ENCODE measurements around the gene NCOA5. TPM values are rescaled to one million over a fixed set of nuclear protein-coding genes. Genes with fewer than 3 reads are reported as not detected.

NCOA5 gene
- total RNA-seq, 1 experiment from 2014 or later, result 34.4 TPM

Other genes starting within 250 kb of the NCOA5 start
- gene ACOT8, start 232.6 kb downstream of the NCOA5 start, total RNA-seq (2022), result 37.9 and 39.9 TPM in 2 replicates
- 5.2 and 6.1 TPM in 2 replicates for gene ZSWIM3, start 232.3 kb downstream of the NCOA5 start, total RNA-seq (2022)
- 20.2 and 20.5 TPM in 2 replicates for gene ZSWIM1, start 208.7 kb downstream of the NCOA5 start, total RNA-seq (2022)
- gene SPATA25, start 202.3 kb downstream of the NCOA5 start, total RNA-seq (2022), result 3.8 and 5.8 TPM in 2 replicates
- gene NEURL2, start 198.8 kb downstream of the NCOA5 start, total RNA-seq (2022), result 6.8 and 8.3 TPM in 2 replicates
- gene CTSA, start 198.6 kb downstream of the NCOA5 start, total RNA-seq (2022), result 164 and 201 TPM in 2 replicates
- 1.4 and 1.6 TPM in 2 replicates for gene PLTP, start 177.8 kb downstream of the NCOA5 start, total RNA-seq (2022)
- 38.1 and 39.8 TPM in 2 replicates for gene PCIF1, start 155.3 kb downstream of the NCOA5 start, total RNA-seq (2022)
- 26.4 and 31.9 TPM in 2 replicates for gene ZNF335, start 117.8 kb downstream of the NCOA5 start, total RNA-seq (2022)
- not detected in 2 replicates for gene MMP9, start 81.1 kb downstream of the NCOA5 start, total RNA-seq (2022)
- 2.1 and 2.2 TPM in 2 replicates for gene SLC12A5, start 60.7 kb downstream of the NCOA5 start, total RNA-seq (2022)
- gene CD40, start 28.4 kb upstream of the NCOA5 start, total RNA-seq (2022), result 13.3 and 13.6 TPM in 2 replicates
- gene CDH22, start 218.5 kb upstream of the NCOA5 start, total RNA-seq (2022), result not detected in 2 replicates

Measured in Calu3 (cell line).